Endodermal cell (in vitro differentiated cells): ENCODE measurements around the gene STUM. TPM values are rescaled to one million over a fixed set of nuclear protein-coding genes. Genes with fewer than 3 reads are reported as not detected.

Experiments used
- DNase-seq: peaks from one replicate; pipeline ENCODE4 v3.0.0-alpha.2; 2017
- H3K27ac ChIP-seq: 2 replicates; pipeline ENCODE4 v1.5.1; 2013; ENCODE audit warnings: mild to moderate bottlenecking, low read depth, low read length, moderate library complexity
- H3K27me3 ChIP-seq: 2 replicates; pipeline ENCODE4 v1.6.1; 2013; ENCODE audit warnings: mild to moderate bottlenecking, low read length, moderate library complexity; ENCODE audit not compliant: insufficient read depth, control insufficient read depth, poor library complexity, severe bottlenecking
- H3K36me3 ChIP-seq: 2 replicates; pipeline ENCODE4 v1.7.0; 2013; ENCODE audit warnings: mild to moderate bottlenecking, low read length, moderate library complexity; ENCODE audit not compliant: control insufficient read depth, insufficient read depth
- H3K4me1 ChIP-seq: one replicate; pipeline ENCODE4 v1.7.0; 2013; ENCODE audit warnings: low read length; ENCODE audit not compliant: control insufficient read depth, insufficient read depth
- H3K4me3 ChIP-seq: 2 replicates; pipeline ENCODE4 v1.5.1; 2013; ENCODE audit warnings: mild to moderate bottlenecking, low read length, moderate library complexity
- H3K9ac ChIP-seq: 2 replicates; pipeline ENCODE4 v1.6.1; 2013; ENCODE audit warnings: mild to moderate bottlenecking, low read length, moderate library complexity; ENCODE audit not compliant: poor library complexity, severe bottlenecking; ENCODE audit errors: extremely low read depth
- H3K9me3 ChIP-seq: 2 replicates; pipeline ENCODE4 v1.6.1; 2013; ENCODE audit warnings: mild to moderate bottlenecking, low read length, moderate library complexity; ENCODE audit not compliant: control insufficient read depth
- H3K27ac Mint-ChIP-seq: 2 replicates; pipeline ENCODE4 v1.8.0; 2020; ENCODE audit warnings: mixed read lengths
- H3K27me3 Mint-ChIP-seq: 2 replicates; pipeline ENCODE4 v1.8.0; 2021; ENCODE audit warnings: mild to moderate bottlenecking, mixed read lengths; ENCODE audit not compliant: insufficient read depth
- H3K36me3 Mint-ChIP-seq: 2 replicates; pipeline ENCODE4 v1.8.0; 2020; ENCODE audit warnings: low read depth, mixed read lengths
- H3K4me1 Mint-ChIP-seq: 2 replicates; pipeline ENCODE4 v1.8.0; 2020; ENCODE audit warnings: mixed read lengths
- H3K4me3 Mint-ChIP-seq: 2 replicates; pipeline ENCODE4 v1.8.0; 2020; ENCODE audit warnings: mild to moderate bottlenecking, moderate library complexity, mixed read lengths
- H3K9me3 Mint-ChIP-seq: 2 replicates; pipeline ENCODE4 v1.8.0; 2020; ENCODE audit warnings: mild to moderate bottlenecking, mixed read lengths
- CTCF ChIP-seq: fragments of 200-600 bp; sonication (generic); conservative IDR thresholded peaks from 2 replicates; pipeline ENCODE4 v1.5.0; 2021; ENCODE audit warnings: antibody characterized with exemption, mild to moderate bottlenecking
- WGBS, 2 experiments: methylation state at CpG; one replicate each; pipeline versions ENCODE4 v1.1.5 to v1.1.7; 2013; ENCODE audit warnings: missing lambda C conversion rate in 2 of 2, mixed read lengths in 1 of 2; ENCODE audit not compliant: insufficient coverage in 1 of 2, insufficient read length in 1 of 2; 5-methylcytosine and 5-hydroxymethylcytosine counted together
- total RNA-seq, 2 donors: library from RNA; stranded (reverse); fragmentation: NEBNext Ultra II Directional in 1 of 2; extraction: Animal tissue kit (Norgen Biotek cat#: 25700) in 1 of 2; gene quantifications; 2 replicates in 1 of 2; 3 replicates in 1 of 2; pipeline ENCODE4 v1.2.1, GENCODE V29; 2021

Gene STUM
- total RNA-seq, 2 donors from 2014 or later: 0.04 to 0.20 TPM

GRCh38 chr1:226524547-226524946 lies 24.0 kb upstream of the STUM start:
- Histone ChIP-seq H3K27ac (no peak overlapping the region), H3K9ac (no peak overlapping the region), H3K9me3 (no peaks in the 10 kb centered on the region), H3K4me1 (no peaks in the 10 kb centered on the region), H3K4me3 (no peak overlapping the region), H3K27me3 (no peaks in the 10 kb centered on the region), H3K36me3 (no peaks in the 10 kb centered on the region)
- Mint-ChIP-seq H3K36me3 (no peaks in the 10 kb centered on the region), H3K4me1 (peaks cover 11% of the 10 kb centered on the region), H3K9me3 (peaks cover 7% of the 10 kb centered on the region), H3K4me3 (no peak overlapping the region), H3K27me3 (peaks cover 12% of the 10 kb centered on the region), H3K27ac (no peak overlapping the region)
- DNase-seq: no peak
- no peak for TF ChIP-seq CTCF

DNA sequence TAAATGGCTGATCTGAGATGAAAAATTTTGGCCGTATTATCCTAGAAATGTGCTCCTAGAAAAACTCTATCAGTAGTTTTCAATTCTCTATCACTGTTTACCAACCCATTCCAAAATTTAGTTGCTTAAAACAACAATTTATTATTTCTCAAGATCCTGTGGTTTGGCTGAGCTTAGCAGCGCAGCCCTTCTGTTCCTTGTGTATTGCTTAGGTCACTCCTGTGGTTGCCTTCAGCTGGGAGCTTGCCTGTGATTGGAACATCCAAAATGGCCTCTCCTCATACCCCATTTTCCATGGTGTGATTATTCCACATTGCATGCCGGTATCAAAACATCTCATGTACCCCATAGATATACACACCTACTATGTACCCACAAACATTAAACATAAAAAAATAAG lies 22.8 kb upstream of the STUM start:
- Histone ChIP-seq H3K9me3 (no peaks in the 10 kb centered on the region), H3K4me3 (no peak overlapping the region), H3K27me3 (no peaks in the 10 kb centered on the region), H3K36me3 (no peaks in the 10 kb centered on the region), H3K27ac (no peak overlapping the region), H3K4me1 (no peaks in the 10 kb centered on the region), H3K9ac (no peak overlapping the region)
- 94 to 100% methylated on average over 1 to 3 of the region's 3 CpGs for WGBS, 2 experiments
- no peaks in the 10 kb centered on the region for H3K36me3 Mint-ChIP-seq
- H3K9me3 Mint-ChIP-seq: peaks cover 7% of the 10 kb centered on the region
- no peak overlapping the region for H3K27ac Mint-ChIP-seq
- peaks cover 4% of the 10 kb centered on the region for H3K4me1 Mint-ChIP-seq
- peaks cover 16% of the 10 kb centered on the region for H3K27me3 Mint-ChIP-seq
- DNase-seq: no peak
- no peak for TF ChIP-seq CTCF
- H3K4me3 Mint-ChIP-seq: no peak overlapping the region

DNA sequence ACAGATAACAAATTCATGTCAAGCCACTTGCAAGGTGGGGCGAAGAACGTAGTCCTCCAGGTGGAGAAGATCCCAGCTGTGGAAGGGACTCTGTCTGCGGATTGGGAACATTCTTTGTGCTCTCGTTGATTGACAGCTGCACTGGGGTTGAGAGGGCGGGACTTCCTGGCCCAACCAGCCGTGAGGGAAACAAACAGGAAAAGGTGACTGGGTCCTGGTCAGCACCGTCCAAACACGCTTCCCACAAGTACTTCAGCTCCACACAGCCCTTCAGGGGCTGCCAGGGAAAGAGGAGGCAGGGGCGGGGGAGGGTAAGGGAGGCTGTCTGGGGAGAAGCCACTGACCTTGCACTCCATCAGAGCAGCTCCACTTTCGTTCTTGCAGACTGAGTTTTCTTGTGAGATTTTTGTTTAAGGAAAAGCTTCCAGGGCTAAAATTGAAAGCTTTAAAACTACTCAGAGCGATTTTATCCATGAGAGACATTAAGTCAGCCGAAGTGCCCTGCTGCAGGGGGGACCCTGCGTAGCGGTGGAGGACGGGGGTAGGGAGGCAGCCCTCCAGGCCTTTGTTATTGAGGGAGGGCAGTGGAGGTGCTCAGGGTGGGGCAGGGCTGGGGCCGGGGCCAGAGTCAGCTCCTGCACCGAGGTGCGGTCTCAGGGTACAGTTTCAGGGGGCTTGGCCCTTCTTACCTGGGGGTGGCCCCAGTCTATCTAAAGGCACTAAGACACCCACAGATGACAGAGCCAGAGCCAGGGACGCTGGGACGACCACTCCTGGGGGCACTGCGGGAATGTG lies 21.6 kb upstream of the STUM start:
- H3K27me3 ChIP-seq: no peaks in the 10 kb centered on the region
- peak overlapping the region; percentile 73 for H3K27ac Mint-ChIP-seq
- H3K27me3 Mint-ChIP-seq: peaks cover 18% of the 10 kb centered on the region
- H3K36me3 Mint-ChIP-seq: no peaks in the 10 kb centered on the region
- no peak overlapping the region for H3K4me3 ChIP-seq
- no peak overlapping the region for H3K27ac ChIP-seq
- H3K9ac ChIP-seq: no peak overlapping the region
- peaks cover 7% of the 10 kb centered on the region for H3K9me3 Mint-ChIP-seq
- H3K36me3 ChIP-seq: no peaks in the 10 kb centered on the region
- no peak for TF ChIP-seq CTCF
- DNase-seq: peak; percentile 92
- 82 to 89% methylated on average over 15 to 21 of the region's 21 CpGs for WGBS, 2 experiments
- no peaks in the 10 kb centered on the region for H3K9me3 ChIP-seq
- no peaks in the 10 kb centered on the region for H3K4me1 ChIP-seq
- H3K4me1 Mint-ChIP-seq: peaks cover 10% of the 10 kb centered on the region
- H3K4me3 Mint-ChIP-seq: no peak overlapping the region
